HPDE6-E6E7 (cell line): ENCODE results near the gene PYGO1.
A peak's percentile ranks its signal among the peaks of the same experiment; 100 is the strongest.
"Not testable (repeated sequence)": the region's sequence is repeated elsewhere in the genome, so short reads cannot be mapped to it uniquely, and the experiment has no call there.

Experiments
- DNase-seq: peaks from one replicate; pipeline ENCODE4 v3.0.0; 2011; ENCODE audit warnings: missing footprints; ENCODE audit errors: extremely low spot score

The PYGO1 gene

GRCh38 chr15:55573224-55573623 is 14.9 kb downstream of the PYGO1 start:
- DNase-seq, result no peak

- DNase-seq, result no peak
These were observed 23.6 kb downstream of the PYGO1 start for GRCh38 chr15:55564347-55565145.

GRCh38 chr15:55562601-55563000 is 25.5 kb downstream of the PYGO1 start:
- no peak for DNase-seq

- DNase-seq, result no peak
These were observed 33.1 kb downstream of the PYGO1 start for GRCh38 chr15:55555089-55555488.

- DNase-seq, result no peak
These were observed 35.2 kb downstream of the PYGO1 start for GRCh38 chr15:55552926-55553325.

- no peak for DNase-seq
These were observed 35.7 kb downstream of the PYGO1 start for GRCh38 chr15:55552451-55552850.

- DNase-seq, result no peak
These were observed 38.8 kb downstream of the PYGO1 start for GRCh38 chr15:55549305-55549704.

- no peak for DNase-seq
These were observed 41.4 kb downstream of the PYGO1 start for GRCh38 chr15:55546718-55547117.

- DNase-seq, result no peak
These were observed 52.7 kb downstream of the PYGO1 start for GRCh38 chr15:55535436-55535835.

- no peak for DNase-seq
These were observed 55.2 kb downstream of the PYGO1 start for GRCh38 chr15:55532944-55533343.

- no peak for DNase-seq
These were observed 57.3 kb downstream of the PYGO1 start for GRCh38 chr15:55530861-55531313.

- no peak for DNase-seq
These were observed 59.3 kb downstream of the PYGO1 start for GRCh38 chr15:55528812-55529211.

GRCh38 chr15:55527150-55527549 is 61.0 kb downstream of the PYGO1 start:
- no peak for DNase-seq

GRCh38 chr15:55526559-55527036 is 61.5 kb downstream of the PYGO1 start:
- DNase-seq, result peak; percentile 13

- no peak for DNase-seq
These were observed 65.2 kb downstream of the PYGO1 start for GRCh38 chr15:55522742-55523450.

- no peak for DNase-seq
These were observed 69.5 kb downstream of the PYGO1 start for GRCh38 chr15:55518641-55519040.

- DNase-seq, result no peak
These were observed 70.1 kb downstream of the PYGO1 start for GRCh38 chr15:55518009-55518408.

- no peak for DNase-seq
These were observed 72.0 kb downstream of the PYGO1 start for GRCh38 chr15:55515991-55516776.

- DNase-seq, result no peak
These were observed 72.7 kb downstream of the PYGO1 start for GRCh38 chr15:55515491-55515890.

- DNase-seq, result no peak
These were observed 73.7 kb downstream of the PYGO1 start for GRCh38 chr15:55514414-55514850.

- not testable (repeated sequence) for DNase-seq
These were observed 74.3 kb downstream of the PYGO1 start for GRCh38 chr15:55513621-55514413.
